ENCODE results near the gene THAP8.
"Not testable (repeated sequence)": the region's sequence is repeated elsewhere in the genome, so short reads cannot be mapped to it uniquely, and the experiment has no call there.

The THAP8 gene

GRCh38 chr19:36054119-36054732, at the start of gene THAP8:
Gene THAP8 (minus strand): TSS chr19:36054285. CDS start chr19:36054217, 68 bp downstream.
- peak; percentile 97 for DNase-seq

GRCh38 chr19:36103040-36103626, 49.0 kb upstream of the THAP8 start:
- DNase-seq: no peak

DNA sequence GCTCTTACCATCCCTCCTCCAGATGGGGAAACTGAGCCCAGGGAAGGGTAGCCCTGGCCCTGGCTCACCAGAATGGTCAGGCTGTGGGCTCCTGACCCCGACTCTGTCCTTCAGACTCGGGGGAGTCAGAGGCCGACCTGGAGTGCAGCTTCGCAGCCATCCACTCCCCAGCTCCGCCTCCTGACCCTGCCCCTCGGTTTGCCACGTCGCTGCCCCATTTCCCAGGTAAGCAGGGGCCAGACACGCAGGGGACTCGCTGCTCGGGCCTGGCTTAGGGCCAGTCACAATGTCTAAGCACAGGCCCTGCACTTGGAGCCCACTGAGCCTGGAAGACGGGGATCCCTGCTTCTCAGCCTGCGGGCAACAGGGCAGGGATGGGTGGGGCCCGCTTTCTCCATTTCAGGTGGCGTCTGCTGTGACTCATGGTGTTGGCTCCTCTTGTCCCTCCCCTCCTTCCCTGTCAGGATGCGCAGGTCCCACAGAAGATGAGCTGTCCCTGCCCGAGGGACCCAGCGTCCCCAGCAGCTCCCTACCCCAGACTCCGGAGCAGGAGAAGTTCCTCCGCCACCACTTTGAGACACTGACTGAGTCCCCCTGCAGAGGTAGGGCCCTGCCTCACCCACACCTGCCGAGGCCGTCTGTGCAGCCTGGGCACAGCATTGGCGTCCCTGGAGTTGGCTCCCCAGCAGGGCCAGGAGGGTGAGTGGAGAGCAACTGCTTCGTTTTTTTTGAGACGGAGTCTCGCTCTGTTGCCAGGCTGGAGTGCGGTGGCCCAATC, 47.7 kb upstream of the THAP8 start:
- no peak for DNase-seq

DNA sequence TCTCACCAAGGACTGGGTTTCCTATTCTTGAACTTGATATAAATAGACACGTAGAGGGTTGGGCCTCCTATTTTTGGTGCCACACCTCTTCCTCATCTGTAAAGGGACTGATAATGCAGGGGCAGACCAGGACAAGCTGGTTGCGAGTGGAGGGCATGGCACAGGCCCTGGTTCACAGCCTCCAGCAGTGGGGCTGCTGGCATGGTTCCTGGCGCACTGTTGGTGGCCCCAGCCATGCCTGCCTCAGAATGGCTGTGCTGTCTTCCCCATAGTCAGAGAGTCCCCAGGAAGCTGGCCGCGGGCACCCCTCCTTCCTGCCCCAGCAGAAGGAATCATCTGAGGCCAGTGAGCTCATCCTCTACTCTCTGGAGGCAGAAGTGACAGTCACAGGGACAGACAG, 46.4 kb upstream of the THAP8 start:
- DNase-seq: no peak

DNA sequence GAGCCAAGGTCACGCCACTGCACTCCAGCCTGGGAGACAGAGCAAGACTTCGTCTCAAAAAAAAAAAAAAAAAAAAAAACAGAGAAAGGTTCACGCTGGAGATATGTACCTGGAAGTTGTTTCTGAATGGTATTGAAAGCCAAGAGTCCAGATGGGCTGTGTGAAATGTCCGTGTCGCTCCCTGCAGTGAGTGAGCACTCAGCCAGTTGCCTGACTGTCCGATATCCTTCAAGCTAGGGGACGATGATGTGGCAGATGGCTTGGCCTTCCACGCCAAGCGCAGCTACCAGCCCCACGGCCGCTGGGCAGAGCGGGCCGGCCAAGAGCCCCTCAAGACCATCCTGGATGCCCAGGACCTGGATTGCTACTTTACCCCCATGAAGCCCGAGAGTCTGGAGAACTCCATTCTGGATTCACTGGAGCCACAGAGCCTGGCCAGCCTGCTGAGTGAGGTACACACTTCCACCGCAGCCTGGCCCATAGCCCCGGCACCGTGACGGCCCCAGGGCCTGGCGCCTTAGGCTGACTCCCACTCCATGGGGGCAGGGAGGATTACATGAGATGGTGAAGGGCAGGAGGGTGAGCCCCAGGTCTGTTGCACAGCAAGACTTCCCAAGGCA, 45.2 kb upstream of the THAP8 start:
- DNase-seq: no peak

DNA sequence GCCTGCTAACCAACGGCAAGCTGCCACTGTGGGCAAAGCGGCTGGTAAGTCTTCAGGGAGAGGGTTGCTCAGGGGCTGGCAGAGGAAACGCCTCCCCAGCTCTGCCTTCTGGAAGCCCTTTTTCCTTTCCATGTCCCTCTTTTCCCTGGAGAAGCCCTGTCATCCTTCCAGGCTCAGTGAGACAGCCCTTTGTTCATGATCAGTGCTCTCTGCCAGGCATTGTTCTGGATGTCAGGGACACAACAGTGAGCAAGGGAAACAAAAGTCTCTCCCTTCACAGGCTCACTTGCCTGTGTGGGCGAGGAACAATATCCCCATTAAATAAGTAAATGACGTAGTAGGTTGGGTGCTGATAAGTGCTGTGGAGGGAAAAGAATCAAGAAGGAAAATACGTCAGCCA, 43.0 kb upstream of the THAP8 start:
- no peak for DNase-seq

- DNase-seq: no peak
Measured at GRCh38 chr19:36093687-36094086, 39.6 kb upstream of the THAP8 start.

GRCh38 chr19:36093146-36093662, 39.1 kb upstream of the THAP8 start:
- DNase-seq: no peak

DNA sequence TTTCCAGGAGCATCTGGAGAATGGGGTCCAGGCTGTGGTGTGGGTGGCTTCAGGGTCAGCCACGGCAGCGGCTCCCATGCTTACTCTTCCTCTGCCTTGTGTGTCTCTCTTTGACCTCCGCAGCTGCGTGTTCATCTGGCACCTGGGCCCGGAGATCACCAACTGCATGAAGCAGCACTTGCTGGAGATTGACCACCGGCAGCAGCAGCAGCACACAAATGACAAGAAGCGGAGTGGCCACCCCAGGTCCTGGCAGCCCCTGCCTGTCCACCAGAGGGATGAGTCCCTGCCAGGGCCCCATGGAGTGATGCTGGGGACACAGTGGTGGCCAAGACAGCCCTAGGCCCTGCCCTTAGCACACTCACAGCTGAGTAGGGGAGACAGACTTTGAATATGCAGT, 38.5 kb upstream of the THAP8 start:
- DNase-seq: no peak

GRCh38 chr19:36090910-36091695, 37.0 kb upstream of the THAP8 start:
- no peak for DNase-seq

DNA sequence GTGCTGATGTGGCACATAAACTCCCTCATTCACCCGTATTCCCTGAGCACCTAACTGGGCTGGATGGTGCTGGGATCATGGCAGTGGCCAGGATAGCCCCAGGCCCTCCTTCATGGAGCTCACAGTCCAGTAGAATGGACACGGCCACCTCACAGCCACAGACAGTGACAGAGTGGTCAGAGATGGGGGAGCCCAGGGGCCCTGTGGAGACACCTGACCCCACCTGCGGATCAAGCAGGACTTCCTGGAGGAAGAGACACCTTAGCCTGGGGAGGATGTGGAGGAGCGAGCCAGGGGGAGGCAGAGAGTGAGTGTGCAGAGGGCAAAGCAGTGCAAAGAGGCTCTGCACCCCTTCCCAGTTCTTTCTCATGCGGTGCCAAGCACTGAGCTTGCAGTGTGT, 35.8 kb upstream of the THAP8 start:
- DNase-seq: no peak

- no peak for DNase-seq
Measured at GRCh38 chr19:36086326-36086725, 32.2 kb upstream of the THAP8 start.

- no peak for DNase-seq
Measured at GRCh38 chr19:36084231-36085009, 30.3 kb upstream of the THAP8 start.

DNA sequence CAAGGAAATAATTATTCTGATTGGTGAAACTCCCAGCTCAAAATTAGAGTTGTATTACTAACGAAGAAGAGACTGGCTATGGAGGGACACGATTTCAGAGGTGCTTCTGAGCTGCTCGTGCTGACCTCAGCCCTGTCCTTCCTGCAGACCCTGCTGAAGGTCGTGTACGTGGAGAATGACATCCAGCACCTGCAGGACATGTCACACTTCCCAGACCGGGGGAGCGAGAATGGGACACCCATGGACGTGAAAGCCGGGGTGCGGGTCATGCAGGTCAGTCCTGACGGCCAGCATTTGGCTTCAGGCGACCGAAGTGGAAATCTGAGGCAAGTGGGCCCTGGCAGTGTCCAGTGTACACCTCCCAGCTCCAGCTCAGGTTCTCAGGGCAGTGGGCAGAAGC, 28.8 kb upstream of the THAP8 start:
- DNase-seq: no peak

DNA sequence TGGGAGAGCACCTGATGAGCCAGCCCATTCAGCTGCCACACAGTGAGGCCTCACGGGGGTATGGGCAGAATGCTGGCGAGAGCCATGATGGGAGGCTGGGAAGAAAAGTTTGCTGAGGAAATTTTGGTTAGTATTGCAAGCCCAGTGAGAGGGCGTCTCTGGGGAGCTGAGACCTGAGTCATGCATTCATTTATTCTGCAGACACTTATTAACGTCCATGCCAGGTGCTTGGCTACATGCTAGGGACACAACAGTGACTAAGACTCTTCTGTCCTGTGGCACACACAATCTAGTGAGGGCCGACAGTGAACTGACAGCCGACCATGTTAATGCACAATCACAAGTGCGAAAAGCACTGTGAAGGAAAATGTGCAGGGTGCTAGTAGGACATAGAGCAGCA, 27.8 kb upstream of the THAP8 start:
- DNase-seq: no peak

DNA sequence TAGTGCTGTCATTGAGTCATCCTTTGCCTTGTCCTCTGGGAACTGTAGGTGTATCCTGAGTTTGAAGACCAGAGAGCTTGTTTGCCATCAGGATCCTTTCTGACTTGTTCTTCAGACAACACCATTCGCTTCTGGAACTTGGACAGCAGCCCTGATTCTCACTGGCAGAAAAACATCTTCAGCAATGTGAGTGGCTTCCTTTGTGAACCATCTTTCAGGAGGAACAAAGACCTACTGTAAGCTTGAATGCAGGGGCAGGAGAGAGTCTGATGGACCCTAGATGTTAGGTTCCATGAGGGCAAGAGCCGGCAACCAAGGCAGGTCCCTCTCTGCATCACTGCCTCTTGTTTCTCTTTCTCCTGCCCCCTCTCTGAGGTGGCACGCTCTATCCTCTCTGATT, 27.3 kb upstream of the THAP8 start:
- no peak for DNase-seq

- DNase-seq: no peak
Measured at GRCh38 chr19:36079389-36079945, 25.4 kb upstream of the THAP8 start.

GRCh38 chr19:36073121-36073876, 19.2 kb upstream of the THAP8 start:
- DNase-seq: no peak

GRCh38 chr19:36072081-36072480, 18.0 kb upstream of the THAP8 start:
- DNase-seq: no peak

DNA sequence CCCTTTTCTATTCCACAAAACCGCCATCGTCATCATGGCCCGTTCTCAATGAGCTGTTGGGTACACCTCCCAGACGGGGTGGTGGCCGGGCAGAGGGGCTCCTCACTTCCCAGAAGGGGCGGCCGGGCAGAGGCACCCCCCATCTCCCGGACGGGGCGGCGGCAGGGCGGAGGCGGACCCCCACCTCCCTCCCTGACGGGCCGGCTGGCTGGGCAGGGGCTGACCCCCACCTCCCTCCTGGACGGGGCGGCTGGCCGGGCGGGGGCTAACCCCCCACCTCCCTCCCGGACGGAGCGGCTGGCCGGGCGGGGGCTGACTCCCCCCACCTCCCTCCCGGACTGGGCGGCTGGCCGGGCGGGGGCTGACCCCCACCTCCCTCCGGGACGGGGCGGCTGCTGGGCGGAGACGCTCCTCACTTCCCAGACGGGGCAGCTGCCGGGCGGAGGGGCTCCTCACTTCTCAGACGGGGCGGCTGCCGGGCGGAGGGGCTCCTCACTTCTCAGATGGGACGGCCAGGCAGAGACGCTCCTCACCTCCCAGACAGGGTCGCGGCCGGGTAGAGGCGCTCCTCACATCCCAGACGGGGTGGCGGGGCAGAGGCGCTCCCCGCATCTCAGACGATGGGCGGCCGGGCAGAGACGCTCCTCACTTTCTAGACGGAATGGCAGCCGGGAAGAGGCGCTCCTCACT, 14.9 kb upstream of the THAP8 start:
- DNase-seq: not testable (repeated sequence)
